GM12891 (cell line): ENCODE results near the gene TNN.

Source experiments
- POLR2A ChIP-seq: IDR thresholded peaks from 2 replicates; pipeline ENCODE4 v1.6.1; 2011; ENCODE audit warnings: low read depth, low read length, control low read depth
- POLR2AphosphoS5 ChIP-seq: IDR thresholded peaks from 2 replicates; pipeline ENCODE4 v1.6.1; 2011; ENCODE audit warnings: low read depth, low read length, control low read depth

GRCh38 chr1:175169286-175170018 lies 101.8 kb downstream of the TNN start:
- no peak for TF ChIP-seq POLR2A
- TF ChIP-seq POLR2AphosphoS5, result no peak
